ENCODE results near the gene ZNF221.

The ZNF221 gene

GRCh38 chr19:43956827-43957226 is 5.8 kb downstream of the ZNF221 start:
- no peak for DNase-seq (ENCODE audit: low read depth in 3 of 3, low spot score in 1 of 3)

DNA sequence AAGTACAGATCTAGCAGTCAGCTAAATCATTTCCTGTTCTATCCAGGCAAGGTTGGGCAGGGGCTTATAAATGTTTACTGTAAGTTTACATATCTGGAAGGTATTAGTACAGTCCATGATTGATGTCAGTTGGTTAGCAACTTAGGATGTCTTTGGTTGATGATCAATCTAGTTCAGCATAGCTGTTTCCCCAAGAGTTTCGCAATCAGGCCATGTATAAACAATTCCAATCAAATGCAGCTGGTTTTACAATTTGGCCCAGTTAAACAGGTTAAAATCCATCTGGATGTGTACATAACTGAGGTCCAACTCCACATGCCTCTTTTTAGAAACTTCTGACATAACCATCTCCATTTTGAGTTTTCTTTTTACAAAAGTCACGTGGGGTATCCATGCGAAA is 6.9 kb downstream of the ZNF221 start:
- DNase-seq (ENCODE audit: low read depth in 3 of 3, low spot score in 1 of 3) = no peak

DNA sequence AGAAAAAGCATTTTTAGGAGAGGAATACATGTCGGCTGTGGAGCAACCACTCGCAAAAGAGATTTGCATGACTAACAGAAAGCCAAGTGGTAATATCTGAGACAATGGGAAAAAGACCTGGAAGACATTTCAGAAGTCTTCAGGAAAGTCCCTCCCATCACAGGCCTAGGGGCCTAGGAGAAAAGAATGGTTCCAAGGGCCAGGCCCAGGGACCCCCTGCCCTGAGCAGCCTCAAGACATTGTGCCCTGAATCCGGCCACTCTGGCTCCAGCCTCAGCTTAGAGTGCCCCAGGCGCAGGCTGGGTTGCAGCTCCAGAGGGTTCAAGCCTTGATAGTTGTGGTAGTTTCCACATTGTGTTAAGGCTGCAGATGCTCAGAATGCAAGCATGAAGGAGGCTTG is 9.4 kb downstream of the ZNF221 start:
- DNase-seq (ENCODE audit: low read depth in 3 of 3, low spot score in 1 of 3) = no peak

DNA sequence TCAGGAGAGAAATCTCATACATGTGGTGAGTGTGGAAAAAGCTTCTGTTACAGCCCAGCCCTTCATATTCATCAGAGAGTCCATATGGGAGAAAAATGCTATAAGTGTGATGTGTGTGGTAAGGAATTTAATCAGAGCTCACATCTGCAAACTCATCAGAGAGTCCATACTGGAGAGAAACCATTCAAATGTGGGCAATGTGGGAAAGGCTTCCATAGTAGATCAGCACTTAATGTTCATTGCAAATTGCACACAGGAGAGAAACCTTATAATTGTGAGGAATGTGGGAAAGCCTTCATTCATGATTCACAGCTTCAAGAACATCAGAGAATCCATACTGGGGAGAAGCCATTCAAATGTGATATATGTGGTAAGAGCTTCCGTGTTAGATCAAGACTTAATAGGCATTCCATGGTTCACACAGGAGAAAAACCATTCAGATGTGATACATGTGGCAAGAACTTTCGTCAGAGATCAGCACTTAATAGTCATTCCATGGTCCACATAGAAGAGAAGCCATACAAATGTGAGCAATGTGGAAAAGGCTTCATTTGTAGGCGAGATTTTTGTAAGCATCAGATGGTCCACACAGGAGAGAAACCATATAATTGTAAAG is 15.2 kb downstream of the ZNF221 start:
- no peak for DNase-seq (ENCODE audit: low read depth in 3 of 3, low spot score in 1 of 3)

GRCh38 chr19:43976732-43977131 is 25.7 kb downstream of the ZNF221 start:
- DNase-seq (ENCODE audit: low read depth in 3 of 3, low spot score in 1 of 3) = no peak

DNA sequence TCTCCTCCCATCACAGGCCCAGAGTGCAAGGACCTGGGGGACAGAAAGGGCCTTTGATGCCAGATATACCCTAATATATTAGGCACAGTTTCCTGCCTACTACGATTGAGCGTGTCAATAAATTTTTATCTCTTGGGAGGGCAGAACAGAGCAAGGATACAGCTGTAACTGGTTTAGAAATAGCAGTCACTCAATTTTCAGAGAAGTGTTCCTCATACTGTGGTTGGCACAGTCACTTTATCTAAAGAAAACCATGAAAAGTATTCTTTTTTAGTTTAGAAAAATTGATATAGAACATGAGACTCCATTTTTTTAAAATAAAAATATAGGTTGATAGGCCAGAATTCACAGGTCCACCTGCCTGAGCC is 32.5 kb downstream of the ZNF221 start:
- no peak for DNase-seq (ENCODE audit: low read depth in 3 of 3, low spot score in 1 of 3)

DNA sequence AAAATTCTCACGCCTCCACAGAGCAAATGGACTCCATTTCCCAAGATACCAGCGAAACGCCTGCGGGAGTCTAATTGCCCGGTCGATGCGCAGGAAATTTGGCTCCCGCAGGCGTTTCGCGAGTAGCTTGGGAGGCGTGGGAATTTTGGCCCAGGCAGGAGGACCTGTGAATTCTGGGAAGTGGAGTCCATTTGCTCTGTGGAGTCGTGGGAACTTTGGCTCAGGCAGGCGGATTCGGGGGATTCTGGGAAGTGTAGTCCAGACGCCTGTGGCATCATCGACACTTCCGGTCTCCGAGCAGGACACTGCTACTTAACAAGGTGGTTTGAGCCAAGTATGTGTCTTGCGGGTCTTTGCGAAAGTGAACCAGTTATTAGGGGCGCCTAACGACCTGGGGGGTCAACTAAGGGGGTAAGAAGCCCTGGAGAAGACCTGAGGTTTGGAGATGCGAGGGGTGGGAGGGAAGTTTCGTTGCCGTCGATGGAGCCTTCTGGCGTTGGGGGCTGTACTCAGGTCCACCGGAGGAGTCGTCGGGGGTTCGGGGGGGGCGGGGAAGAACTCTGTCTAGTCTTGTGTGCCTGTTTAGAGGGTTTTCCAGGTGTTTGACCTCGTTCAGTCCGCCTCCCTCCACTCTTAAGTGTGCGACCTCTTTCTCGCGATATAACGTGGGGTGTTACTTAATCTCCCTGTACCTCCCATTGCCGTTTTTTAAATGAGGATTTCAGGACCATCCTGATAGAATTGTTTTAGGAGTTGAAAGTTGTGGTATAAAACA is 33.1 kb downstream of the ZNF221 start, which contains the start of gene ZNF155:
ZNF155 (plus strand) TSS at position 277 of the 775 bp plus-strand sequence. CDS start 4,356 bp downstream, outside the sequence.
- DNase-seq (ENCODE audit: low read depth in 3 of 3, low spot score in 1 of 3) = peak in 2 of 3 donors; percentile 28 to 44

DNA sequence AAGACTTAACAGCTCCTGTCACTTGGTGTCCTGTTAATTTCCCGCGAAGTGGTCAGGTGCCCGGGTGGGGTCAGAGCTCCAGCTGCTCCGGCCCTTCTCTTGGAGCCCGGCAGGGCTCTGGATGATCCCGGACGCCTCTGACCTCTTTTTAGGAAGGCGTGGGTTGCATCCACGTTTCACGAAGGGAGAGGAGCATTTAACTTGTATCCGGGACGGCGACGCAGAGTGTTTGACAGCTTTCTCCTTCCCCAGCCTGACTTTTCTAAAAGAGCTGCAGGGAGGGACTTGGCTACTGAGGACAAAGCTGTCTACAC is 33.6 kb downstream of the ZNF221 start:
- DNase-seq (ENCODE audit: low read depth in 3 of 3, low spot score in 1 of 3) = no peak

GRCh38 chr19:43997631-43998290 is 46.7 kb downstream of the ZNF221 start:
- no peak for DNase-seq (ENCODE audit: low read depth in 3 of 3, low spot score in 1 of 3)

- DNase-seq (ENCODE audit: low read depth in 3 of 3, low spot score in 1 of 3) = no peak
These were observed 51.2 kb downstream of the ZNF221 start for GRCh38 chr19:44002212-44002565.

DNA sequence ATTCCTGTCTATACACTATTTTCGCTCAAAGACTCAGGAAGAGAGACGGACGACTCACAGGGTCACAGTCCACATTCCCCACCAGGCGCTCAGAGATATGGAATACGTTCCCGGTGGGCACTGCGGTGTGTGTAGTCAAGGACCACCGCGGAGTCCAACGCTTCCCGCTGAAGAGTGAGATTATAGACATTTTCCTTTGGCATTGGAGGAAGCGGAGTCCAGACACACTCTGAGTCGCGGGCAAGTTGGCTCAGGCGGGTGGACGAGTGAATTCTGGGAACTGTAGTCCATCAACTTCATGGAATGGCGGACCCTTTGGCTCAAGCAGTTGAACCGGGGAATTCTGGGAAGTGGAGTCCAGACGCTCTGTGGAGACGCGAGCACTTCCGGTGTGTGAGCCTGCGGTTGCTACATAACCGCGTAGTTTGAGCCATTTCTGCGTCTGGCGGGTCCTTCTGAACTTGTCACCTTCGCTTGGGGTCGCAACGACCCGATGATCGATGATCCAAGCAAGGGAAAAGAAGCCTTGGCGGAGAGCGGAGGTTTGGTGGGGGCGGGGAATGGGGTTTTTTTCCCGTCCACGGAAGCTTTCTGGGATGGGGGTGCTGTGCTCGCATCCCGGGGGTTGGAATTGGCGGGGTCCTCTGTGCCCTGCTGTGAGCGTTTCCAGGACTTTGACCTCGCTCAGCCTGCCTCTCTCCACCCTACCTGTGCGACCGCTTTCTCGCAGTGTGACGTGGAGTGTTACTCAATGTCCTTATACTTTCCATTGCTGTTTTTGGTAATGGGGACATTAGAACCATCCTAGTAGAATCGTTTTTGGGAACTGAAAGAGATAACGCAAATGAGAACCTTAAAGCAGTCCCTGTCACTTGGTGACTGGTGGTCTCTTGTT is 51.8 kb downstream of the ZNF221 start, which contains the start of gene ZNF230:
ZNF230 (plus strand) TSS at position 392 of the 895 bp plus-strand sequence. CDS start 4,122 bp downstream, outside the sequence.
- DNase-seq (ENCODE audit: low read depth in 3 of 3, low spot score in 1 of 3) = peak; percentile 53 to 70 (median 64)

DNA sequence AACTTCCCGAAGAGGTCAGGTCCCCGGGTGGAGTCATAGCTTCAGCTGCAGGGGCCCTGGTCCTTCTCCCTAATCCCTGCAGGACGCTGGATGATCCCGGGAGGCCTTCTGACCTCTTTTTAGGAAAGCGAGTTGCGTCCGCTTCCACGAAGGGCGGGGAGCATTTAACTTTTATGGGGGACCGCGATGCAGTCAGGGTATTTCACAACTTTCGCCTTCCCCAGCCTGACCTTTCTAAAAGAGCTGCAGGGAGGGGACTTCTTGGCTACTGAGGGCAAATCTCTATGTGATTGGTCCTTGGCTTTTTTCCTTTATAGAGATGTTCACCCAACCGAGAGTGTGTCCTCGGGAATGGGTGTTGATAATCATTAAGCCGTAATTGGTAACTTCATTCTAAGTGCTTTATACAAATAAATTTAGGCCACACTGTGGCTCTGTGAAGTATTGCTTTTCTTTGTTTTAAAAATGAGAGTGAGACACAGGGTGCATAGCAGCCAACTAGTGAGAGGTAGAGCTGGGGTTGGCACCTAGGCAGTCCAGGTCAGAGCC is 52.5 kb downstream of the ZNF221 start:
- DNase-seq (ENCODE audit: low read depth in 3 of 3, low spot score in 1 of 3) = no peak

- no peak for DNase-seq (ENCODE audit: low read depth in 3 of 3, low spot score in 1 of 3)
These were observed 54.9 kb downstream of the ZNF221 start for GRCh38 chr19:44005973-44006372.

DNA sequence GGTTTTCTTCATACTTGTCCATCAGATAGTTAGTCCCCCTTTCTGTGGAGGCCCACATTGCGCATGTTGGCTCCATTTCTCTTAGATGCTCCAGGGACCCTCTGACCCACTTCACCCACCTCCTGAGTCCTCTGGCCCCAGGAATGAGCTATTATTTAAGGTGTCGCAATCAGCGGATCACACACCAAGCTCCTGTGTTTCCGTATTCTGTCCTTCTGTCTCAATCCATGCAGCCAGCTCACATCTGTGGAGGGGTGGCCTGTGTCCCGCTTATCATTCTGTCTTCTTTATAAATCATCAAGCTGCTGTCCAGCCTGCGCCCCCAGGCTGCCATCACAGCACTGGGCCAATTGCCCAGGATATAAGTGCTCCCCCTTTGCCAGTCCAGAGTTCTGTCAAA is 56.4 kb downstream of the ZNF221 start:
- DNase-seq (ENCODE audit: low read depth in 3 of 3, low spot score in 1 of 3) = no peak

GRCh38 chr19:44010468-44010867 is 59.4 kb downstream of the ZNF221 start:
- DNase-seq (ENCODE audit: low read depth in 3 of 3, low spot score in 1 of 3) = no peak
